ENCODE results near the gene COG5.

COG5 gene

GRCh38 chr7:107414198-107414597 lies 149.5 kb downstream of the COG5 start:
- no peak for TF ChIP-seq ZNF70 (CRISPR knock-in tag; IDR thresholded peaks at IDR 0.05)
- peak; percentile 97 for TF ChIP-seq ISL1 (CRISPR knock-in tag; IDR thresholded peaks at IDR 0.05)
- no peak for TF ChIP-seq TOX (CRISPR knock-in tag; IDR thresholded peaks at IDR 0.05; ENCODE audit: borderline replicate concordance)
- TF ChIP-seq CSRNP3 (CRISPR knock-in tag; IDR thresholded peaks at IDR 0.05) = 0 out of 2 replicates have a peak, but pooled peaks have one; percentile 17
- 0 out of 2 replicates have a peak, but pooled peaks have one; percentile 53 for TF ChIP-seq CREB5 (CRISPR knock-in tag; IDR thresholded peaks at IDR 0.05; ENCODE audit: low read depth)
- no peak for TF ChIP-seq POU6F1 (CRISPR knock-in tag; IDR thresholded peaks at IDR 0.05; ENCODE audit: borderline replicate concordance, low read depth)
- TF ChIP-seq ESRRG (CRISPR knock-in tag; IDR thresholded peaks at IDR 0.05) = 0 out of 2 replicates have a peak, but pooled peaks have one; percentile 71
- peak; percentile 57; the same call in 1 of the 2 replicates for TF ChIP-seq ZNF8 (CRISPR knock-in tag; IDR thresholded peaks at IDR 0.05)
- peak; percentile 45; the same call in 1 of the 2 replicates for TF ChIP-seq TCF4 (CRISPR knock-in tag; IDR thresholded peaks at IDR 0.05; ENCODE audit: borderline replicate concordance)
- no peak for TF ChIP-seq ZFP3 (CRISPR knock-in tag; IDR thresholded peaks at IDR 0.05)
- 0 out of 2 replicates have a peak, but pooled peaks have one; percentile 28 for TF ChIP-seq ZNF565 (CRISPR knock-in tag; conservative IDR thresholded peaks at IDR 0.05; ENCODE audit: low read depth)
- ATAC-seq = no peak; the same call in 2 of the 3 replicates

GRCh38 chr7:107408349-107408748 lies 155.4 kb downstream of the COG5 start:
- TF ChIP-seq ISL1 (CRISPR knock-in tag; IDR thresholded peaks at IDR 0.05) (peak; percentile 32), PATZ1 (CRISPR knock-in tag; IDR thresholded peaks at IDR 0.05; ENCODE audit: borderline replicate concordance) (no peak)
- ATAC-seq = no peak

GRCh38 chr7:107405559-107405958 lies 158.2 kb downstream of the COG5 start:
- ATAC-seq = no peak
- TF ChIP-seq TSHZ2 (CRISPR knock-in tag; IDR thresholded peaks at IDR 0.05) (no peak), GLIS3 (CRISPR knock-in tag; IDR thresholded peaks at IDR 0.05) (no peak), OSR1 (CRISPR knock-in tag; IDR thresholded peaks at IDR 0.05) (no peak), ISL1 (CRISPR knock-in tag; IDR thresholded peaks at IDR 0.05) (no peak), ZNF70 (CRISPR knock-in tag; IDR thresholded peaks at IDR 0.05) (no peak), ZC3H10 (CRISPR knock-in tag; IDR thresholded peaks at IDR 0.05) (no peak), ZFP3 (CRISPR knock-in tag; IDR thresholded peaks at IDR 0.05) (no peak), ARNTL (CRISPR knock-in tag; IDR thresholded peaks at IDR 0.05; ENCODE audit: borderline replicate concordance, low read depth) (no peak), ZNF8 (CRISPR knock-in tag; IDR thresholded peaks at IDR 0.05) (no peak), BACH2 (CRISPR knock-in tag; IDR thresholded peaks at IDR 0.05; ENCODE audit: borderline replicate concordance) (no peak), PPARA (CRISPR knock-in tag; IDR thresholded peaks at IDR 0.05; ENCODE audit: borderline replicate concordance) (no peak), CSRNP3 (CRISPR knock-in tag; IDR thresholded peaks at IDR 0.05) (no peak), CSDC2 (CRISPR knock-in tag; IDR thresholded peaks at IDR 0.05) (no peak), ESRRG (CRISPR knock-in tag; IDR thresholded peaks at IDR 0.05) (no peak), ZNF565 (CRISPR knock-in tag; conservative IDR thresholded peaks at IDR 0.05; ENCODE audit: low read depth) (no peak), POU6F1 (CRISPR knock-in tag; IDR thresholded peaks at IDR 0.05; ENCODE audit: borderline replicate concordance, low read depth) (no peak), SNAI2 (CRISPR knock-in tag; IDR thresholded peaks at IDR 0.05) (no peak)
